ENCODE results near the gene PIK3R1. TPM values are rescaled to one million over a fixed set of nuclear protein-coding genes. Genes with fewer than 3 reads are reported as not detected.
A peak's percentile ranks its signal among the peaks of the same experiment; 100 is the strongest.

The PIK3R1 gene
- total and polyA plus RNA-seq, 8 donors: 4.2 to 31.5 (median 18.8) TPM

GRCh38 chr5:68285075-68285840 lies 69.7 kb downstream of the PIK3R1 start:
- WGBS, 2 donors: 41 to 61% methylated on average over 3 of the region's 3 CpGs
- Histone ChIP-seq H3K27ac (peak overlapping the region in 2 of 4 donors; percentile 46 to 57), H3K4me3 (no peak overlapping the region), H3K9me3 (no peaks in the 10 kb centered on the region), H3K27me3 (no peaks in the 10 kb centered on the region), H3K36me3 (peaks cover 0 to 12% (median 6%) of the 10 kb centered on the region in 3 donors), H3K4me1 (peaks cover 10 to 38% (median 35%) of the 10 kb centered on the region in 3 donors)
- DNase-seq (no peak), ATAC-seq (peak; percentile 46 to 69 (median 50)), FAIRE-seq (peak; percentile 17)
- intact Hi-C loops (cut with DNase I): loop anchor here in 1 of 3 donors (5.0 to 10.0 kb wide), 2 partner anchors 172 to 680 kb away; no protein-coding TSS in a partner anchor
- no peak for TF ChIP-seq CTCF (IDR thresholded peaks at IDR 0.05)

- FAIRE-seq (peak; percentile 29), DNase-seq (no peak), ATAC-seq (peak in 1 of 4 donors; percentile 34)
- Histone ChIP-seq H3K36me3 (peaks cover 0 to 5% (median 0%) of the 10 kb centered on the region in 3 donors), H3K27me3 (no peaks in the 10 kb centered on the region), H3K9me3 (no peaks in the 10 kb centered on the region), H3K4me3 (no peak overlapping the region), H3K27ac (peak overlapping the region in 2 of 4 donors; percentile 39 to 57), H3K4me1 (peaks cover 15 to 42% (median 37%) of the 10 kb centered on the region in 3 donors)
- intact Hi-C loops (cut with DNase I): loop anchor here in 1 of 3 donors (5.0 to 10.0 kb wide), 2 partner anchors 171 to 679 kb away; no protein-coding TSS in a partner anchor
- WGBS, 2 donors: 18 to 24% methylated on average over 4 of the region's 4 CpGs
- peak; percentile 42 to 59 (median 56) for TF ChIP-seq CTCF (IDR thresholded peaks at IDR 0.05)
Observed at GRCh38 chr5:68285851-68286611, 70.5 kb downstream of the PIK3R1 start.

- H3K9me3 ChIP-seq: no peaks in the 10 kb centered on the region
- H3K27ac ChIP-seq: no peak overlapping the region
- intact Hi-C loops (cut with DNase I): loop anchor here in 1 of 3 donors (5.0 to 10.0 kb wide), 2 partner anchors 171 to 678 kb away; no protein-coding TSS in a partner anchor
- TF ChIP-seq CTCF (IDR thresholded peaks at IDR 0.05): no peak
- no peak for DNase-seq
- H3K27me3 ChIP-seq: no peaks in the 10 kb centered on the region
- no peak for FAIRE-seq
- peaks cover 17 to 42% (median 40%) of the 10 kb centered on the region in 3 donors for H3K4me1 ChIP-seq
- H3K36me3 ChIP-seq: no peaks in the 10 kb centered on the region
- ATAC-seq: no peak
- WGBS, 2 donors: 50 to 54% methylated on average over 1 of the region's 1 CpG
- H3K4me3 ChIP-seq: no peak overlapping the region
Observed at GRCh38 chr5:68286612-68286912, 71.0 kb downstream of the PIK3R1 start.

- no peaks in the 10 kb centered on the region for H3K36me3 ChIP-seq
- DNase-seq (no peak), FAIRE-seq (no peak), ATAC-seq (no peak)
- no peaks in the 10 kb centered on the region for H3K27me3 ChIP-seq
- peak overlapping the region in 2 of 4 donors; percentile 39 to 60 for H3K4me3 ChIP-seq
- 56 to 57% methylated on average over 8 of the region's 8 CpGs for WGBS, 2 donors
- no peak for TF ChIP-seq CTCF (IDR thresholded peaks at IDR 0.05)
- peak overlapping the region in 3 of 4 donors; percentile 81 to 89 (median 81) for H3K27ac ChIP-seq
- intact Hi-C loops (cut with DNase I): loop anchor here in 1 of 3 donors (5.0 to 10.0 kb wide), 2 partner anchors 170 to 677 kb away; no protein-coding TSS in a partner anchor
- H3K9me3 ChIP-seq: no peaks in the 10 kb centered on the region
- peaks cover 17 to 46% (median 42%) of the 10 kb centered on the region in 3 donors for H3K4me1 ChIP-seq
Observed at GRCh38 chr5:68287631-68287975, 72.0 kb downstream of the PIK3R1 start.

Data from pancreas (tissue), 10 donors.